ENCODE data around the gene KMT2D.

Gene KMT2D

DNA sequence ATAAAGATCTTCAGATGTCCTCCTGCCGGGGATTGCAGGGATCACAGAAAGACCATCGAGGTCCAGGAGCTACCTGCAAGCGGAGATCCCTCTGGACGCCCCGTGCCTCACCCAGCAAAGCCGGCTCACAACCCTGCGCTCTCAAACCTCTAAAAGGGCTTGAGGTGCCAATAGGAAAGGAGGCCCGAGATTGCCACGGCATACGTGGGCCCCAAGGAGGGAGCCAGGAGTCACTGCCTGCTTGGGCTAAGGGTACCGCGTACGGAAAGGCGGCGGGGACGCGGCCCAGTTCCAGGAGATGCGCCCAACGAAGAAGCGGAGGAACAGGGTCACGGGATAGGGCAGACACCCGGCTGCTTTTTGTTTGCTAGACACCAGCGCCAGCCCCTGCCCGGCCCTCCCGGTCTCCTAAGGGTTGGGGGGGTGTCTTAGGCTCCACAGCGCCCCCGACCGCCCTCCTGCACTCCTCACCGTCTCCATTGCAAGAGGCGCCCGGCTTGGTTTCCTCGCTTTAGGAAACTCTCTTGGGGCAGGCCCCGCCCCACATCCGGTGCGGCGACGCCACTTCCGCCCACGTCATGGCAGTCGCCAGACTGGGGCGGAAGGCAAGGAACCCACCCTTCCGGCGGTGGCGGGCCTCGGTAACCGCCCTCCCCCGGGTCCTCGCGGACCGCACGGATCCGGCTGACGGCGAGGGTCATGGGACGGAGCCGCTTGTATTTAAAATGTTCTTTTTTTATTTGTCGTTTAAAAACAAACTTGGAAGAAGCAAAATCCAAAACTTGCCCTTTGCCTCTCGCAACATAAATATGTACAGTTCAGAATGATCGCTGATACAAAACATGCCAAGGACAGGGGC, 42.1 kb downstream of the KMT2D start, which contains the start of gene PRKAG1:
Gene PRKAG1, minus strand, starts transcription at position 516 of the 859 bp plus-strand sequence. Its CDS starts 36 bp downstream, at position 480.
- DNase-seq (ENCODE audit: low spot score) = peak; percentile 98

DNA sequence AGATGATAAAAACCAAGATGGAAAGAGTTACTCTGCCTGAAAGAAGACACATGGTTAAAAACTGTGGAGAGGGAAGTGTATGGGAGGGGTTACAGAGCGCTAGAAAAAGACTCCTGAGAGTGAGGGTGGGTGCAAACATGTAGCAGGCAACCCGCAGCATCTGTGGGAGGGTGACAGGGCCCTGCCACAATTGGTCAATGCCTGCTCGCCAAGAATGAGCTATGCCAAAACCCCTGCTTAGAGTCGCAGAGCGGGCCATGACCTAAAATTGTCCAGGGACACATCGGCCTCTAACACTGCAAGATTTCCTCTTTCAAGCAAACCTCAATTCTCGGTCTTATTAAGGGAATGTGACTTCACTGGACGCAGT, 42.7 kb downstream of the KMT2D start:
- no peak for DNase-seq (ENCODE audit: low spot score)

DNA sequence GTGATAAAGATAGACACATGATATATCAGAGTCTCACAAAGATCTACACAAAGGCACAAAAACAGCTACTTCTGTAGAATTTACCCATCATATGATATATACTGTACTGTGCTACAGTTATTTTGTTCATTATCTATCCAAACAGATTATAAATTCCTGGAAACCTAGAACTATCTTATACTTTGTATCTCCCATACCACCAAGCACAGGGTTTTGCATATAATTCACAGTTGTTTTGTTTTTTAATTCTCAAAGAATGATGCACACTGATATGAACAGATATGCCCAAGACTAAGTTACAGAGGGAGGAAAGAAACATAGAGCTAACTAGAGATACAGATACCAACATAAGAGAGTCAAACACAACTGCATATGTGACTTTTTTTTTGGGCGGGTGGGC, 45.4 kb downstream of the KMT2D start:
- no peak for DNase-seq (ENCODE audit: low spot score)

DNA sequence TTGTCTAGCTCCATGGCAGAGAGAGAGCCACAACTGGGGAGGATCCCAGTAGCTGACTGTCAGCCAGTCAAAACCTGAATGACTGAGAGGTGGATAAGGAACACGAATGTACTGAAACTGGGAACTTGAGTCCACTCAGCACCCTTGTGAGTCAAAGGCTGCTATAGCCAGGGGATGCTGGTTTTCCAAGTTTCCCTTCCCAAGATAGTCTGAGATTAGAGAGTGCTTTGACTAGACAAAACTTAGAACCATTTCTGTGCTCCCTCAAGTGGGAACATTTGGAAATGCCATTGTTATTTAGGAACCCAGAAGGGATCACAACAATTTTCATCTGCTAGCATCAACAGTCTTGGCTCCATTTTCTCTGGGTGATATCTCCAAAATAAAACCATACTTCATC, 46.0 kb downstream of the KMT2D start:
- no peak for DNase-seq (ENCODE audit: low spot score)

DNA sequence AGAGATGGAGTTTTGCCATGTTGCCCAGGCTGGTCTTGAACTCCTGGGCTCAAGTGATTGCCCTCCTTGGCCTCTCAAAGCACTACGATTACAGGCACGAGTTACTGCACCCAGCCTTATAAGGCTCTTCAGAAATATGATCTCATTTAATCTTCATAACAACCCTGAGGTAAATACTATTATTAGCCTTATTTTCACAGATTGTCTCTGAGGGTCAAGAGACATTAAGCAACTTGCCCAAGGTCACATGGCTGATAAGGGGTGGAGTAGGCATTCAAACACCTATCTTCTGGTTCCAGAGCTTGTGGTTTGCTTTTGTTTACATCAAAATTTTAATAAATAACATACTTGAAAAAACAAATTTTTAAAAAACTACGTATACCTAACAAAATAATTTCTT, 47.2 kb downstream of the KMT2D start:
- DNase-seq (ENCODE audit: low spot score) = no peak

DNA sequence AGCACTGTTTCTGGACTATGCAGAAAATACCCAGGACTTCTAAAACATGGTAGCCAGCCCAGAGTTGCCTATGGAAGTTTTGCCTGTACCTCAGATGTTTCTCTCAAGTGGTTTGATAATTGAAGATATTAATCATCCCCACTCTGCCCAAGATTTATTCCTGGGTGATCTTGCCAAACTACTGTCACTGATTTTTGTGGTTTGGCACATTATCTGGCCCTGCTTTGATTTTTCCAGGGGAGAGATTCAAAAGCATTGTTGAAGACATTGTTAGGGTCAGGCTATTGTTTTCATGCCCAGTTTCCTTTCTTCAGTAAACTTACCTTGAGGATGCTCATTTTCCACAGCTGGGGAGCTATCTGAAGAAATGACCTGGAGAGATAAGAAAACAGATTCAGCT, 47.9 kb downstream of the KMT2D start:
- DNase-seq (ENCODE audit: low spot score) = no peak
